ENCODE data around the gene MUC20. TPM values are rescaled to one million over a fixed set of nuclear protein-coding genes. Genes with fewer than 3 reads are reported as not detected.

MUC20 gene
- polyA plus RNA-seq, 1 donor (not counting 4 experiments of a cell fraction or from before 2014, with no cell fraction given) = 0.21 TPM

- FAIRE-seq (no peak), DNase-seq (ENCODE audit: low read depth, low spot score) (no peak)
- no peak overlapping the region for H2AFZ ChIP-seq (ENCODE audit: control insufficient read depth, low read length)
- no peaks in the 10 kb centered on the region for H4K20me1 ChIP-seq (ENCODE audit: control insufficient read depth, extremely low read depth, insufficient read depth, low read length)
- TF ChIP-seq CTCF (optimal IDR thresholded peaks at IDR 0.05 in 1 of 3, IDR thresholded peaks at IDR 0.05 in 1 of 3, conservative IDR thresholded peaks at IDR 0.05 in 1 of 3; ENCODE audit: extremely low read depth in 1 of 3, insufficient read depth in 2 of 3, low read length in 3 of 3) (no peak), EZH2 (IDR thresholded peaks at IDR 0.05; ENCODE audit: low read length) (no peak)
- no peak overlapping the region for H3K27ac ChIP-seq (ENCODE audit: control insufficient read depth, insufficient read depth, low read length)
- no peaks in the 10 kb centered on the region for H3K9me3 ChIP-seq (ENCODE audit: control insufficient read depth, low read depth, low read length)
- no peak overlapping the region for H3K9ac ChIP-seq (ENCODE audit: control insufficient read depth, extremely low read depth, insufficient read depth, low read length)
- peaks cover 6% of the 10 kb centered on the region for H3K27me3 ChIP-seq (ENCODE audit: control insufficient read depth, extremely low read depth, insufficient read depth, low read length)
- H3K4me3 ChIP-seq (ENCODE audit: control insufficient read depth in 2 of 3, extremely low read depth in 1 of 3, insufficient read depth in 2 of 3, low read depth in 1 of 3, low read length in 3 of 3) = no peak overlapping the region
- H3K36me3 ChIP-seq (ENCODE audit: control insufficient read depth in 2 of 2, extremely low read depth in 1 of 2, insufficient read depth in 2 of 2, low read length in 2 of 2) = no peaks in the 10 kb centered on the region
- H3K4me1 ChIP-seq (ENCODE audit: control insufficient read depth, extremely low read depth, insufficient read depth, low read length) = no peaks in the 10 kb centered on the region
- H3K79me2 ChIP-seq (ENCODE audit: control insufficient read depth, insufficient read depth, low read length) = no peaks in the 10 kb centered on the region
- dilution Hi-C loops (cut with MboI; ENCODE audit: extremely low pct_ligation_motif_present, low sequenced_read_pairs) = no loop called here
- H3K9me1 ChIP-seq (ENCODE audit: control insufficient read depth, extremely low read depth, insufficient read depth, low read length) = no peaks in the 10 kb centered on the region
- no peak overlapping the region for H3K4me2 ChIP-seq (ENCODE audit: control insufficient read depth, extremely low read depth, insufficient read depth, low read depth, low read length)
Measured at GRCh38 chr3:195705081-195705991, 15.4 kb upstream of the MUC20 start.

DNA sequence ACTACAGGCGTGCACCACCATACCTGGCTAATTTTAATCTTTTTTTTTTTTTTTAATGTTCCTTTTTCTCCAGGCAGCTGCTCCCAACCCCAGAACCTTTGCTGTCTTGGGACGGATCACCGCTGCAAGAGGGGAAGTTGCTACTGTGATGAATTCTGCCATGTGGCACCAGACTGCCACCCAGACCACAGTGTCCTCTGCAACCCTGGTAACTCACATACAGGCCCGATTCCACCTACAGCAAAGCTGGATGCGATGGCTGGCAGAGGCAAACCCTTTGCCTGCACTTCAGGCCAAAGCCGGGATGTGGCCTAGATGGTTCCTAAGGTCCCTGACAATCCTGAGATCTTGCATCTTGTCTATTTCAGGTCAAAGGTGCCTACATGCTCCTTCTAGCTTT lies 12.7 kb upstream of the MUC20 start:
- H3K4me1 ChIP-seq (ENCODE audit: control insufficient read depth, extremely low read depth, insufficient read depth, low read length) = no peaks in the 10 kb centered on the region
- dilution Hi-C loops (cut with MboI; ENCODE audit: extremely low pct_ligation_motif_present, low sequenced_read_pairs) = no loop called here
- peaks cover 6% of the 10 kb centered on the region for H3K27me3 ChIP-seq (ENCODE audit: control insufficient read depth, extremely low read depth, insufficient read depth, low read length)
- no peak overlapping the region for H3K4me3 ChIP-seq (ENCODE audit: control insufficient read depth in 2 of 3, extremely low read depth in 1 of 3, insufficient read depth in 2 of 3, low read depth in 1 of 3, low read length in 3 of 3)
- TF ChIP-seq EZH2 (IDR thresholded peaks at IDR 0.05; ENCODE audit: low read length) (no peak), CTCF (optimal IDR thresholded peaks at IDR 0.05 in 1 of 3, IDR thresholded peaks at IDR 0.05 in 1 of 3, conservative IDR thresholded peaks at IDR 0.05 in 1 of 3; ENCODE audit: extremely low read depth in 1 of 3, insufficient read depth in 2 of 3, low read length in 3 of 3) (no peak)
- no peak overlapping the region for H3K9ac ChIP-seq (ENCODE audit: control insufficient read depth, extremely low read depth, insufficient read depth, low read length)
- no peaks in the 10 kb centered on the region for H3K36me3 ChIP-seq (ENCODE audit: control insufficient read depth in 2 of 2, extremely low read depth in 1 of 2, insufficient read depth in 2 of 2, low read length in 2 of 2)
- H3K4me2 ChIP-seq (ENCODE audit: control insufficient read depth, extremely low read depth, insufficient read depth, low read depth, low read length) = no peak overlapping the region
- no peak overlapping the region for H2AFZ ChIP-seq (ENCODE audit: control insufficient read depth, low read length)
- DNase-seq (ENCODE audit: low read depth, low spot score) (no peak), FAIRE-seq (no peak)
- no peaks in the 10 kb centered on the region for H3K79me2 ChIP-seq (ENCODE audit: control insufficient read depth, insufficient read depth, low read length)
- H3K27ac ChIP-seq (ENCODE audit: control insufficient read depth, insufficient read depth, low read length) = no peak overlapping the region
- H3K9me3 ChIP-seq (ENCODE audit: control insufficient read depth, low read depth, low read length) = no peaks in the 10 kb centered on the region
- no peaks in the 10 kb centered on the region for H4K20me1 ChIP-seq (ENCODE audit: control insufficient read depth, extremely low read depth, insufficient read depth, low read length)
- H3K9me1 ChIP-seq (ENCODE audit: control insufficient read depth, extremely low read depth, insufficient read depth, low read length) = no peaks in the 10 kb centered on the region

All from keratinocyte (primary cell).